ENCODE data around the gene MDFIC2. TPM values are rescaled to one million over a fixed set of nuclear protein-coding genes. Genes with fewer than 3 reads are reported as not detected.
"Not testable (repeated sequence)": the region's sequence is repeated elsewhere in the genome, so short reads cannot be mapped to it uniquely, and the experiment has no call there.

Gene MDFIC2
- total and polyA plus RNA-seq, 4 donors: not detected

DNA sequence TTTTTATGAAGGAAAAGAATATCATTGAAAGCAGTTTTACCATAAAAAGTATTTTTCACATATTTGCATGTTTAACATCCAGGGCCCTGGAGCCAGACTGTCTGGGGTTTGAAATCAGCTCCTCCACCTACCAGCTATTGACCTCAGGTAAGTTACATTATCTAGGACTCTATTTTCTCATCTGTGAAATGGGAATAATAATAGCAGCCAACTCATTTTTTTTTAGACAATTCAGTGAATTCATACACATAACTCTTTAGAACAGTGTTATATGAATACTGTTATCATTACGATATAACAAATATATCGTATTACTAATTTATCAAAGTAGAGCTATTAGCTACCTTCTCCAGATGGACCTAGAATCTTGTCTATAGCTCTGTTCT, 21.3 kb downstream of the MDFIC2 start:
- Histone ChIP-seq H3K27me3 (ENCODE audit: control insufficient read depth in 4 of 4, insufficient read depth in 4 of 4, low read length in 3 of 4) (no peaks in the 10 kb centered on the region), H3K4me1 (ENCODE audit: control insufficient read depth in 4 of 4, insufficient read depth in 4 of 4, low read length in 3 of 4) (no peaks in the 10 kb centered on the region), H3K9me3 (ENCODE audit: control insufficient read depth in 4 of 4, low read length in 3 of 4) (no peaks in the 10 kb centered on the region), H3K27ac (ENCODE audit: low read depth in 1 of 2, low read length in 2 of 2) (no peak overlapping the region), H3K4me3 (ENCODE audit: low read depth in 1 of 3, low read length in 3 of 3) (no peak overlapping the region), H3K9ac (ENCODE audit: low read depth in 1 of 2, low read length in 2 of 2) (no peak overlapping the region), H3K36me3 (ENCODE audit: control insufficient read depth in 4 of 4, insufficient read depth in 3 of 4, low read depth in 1 of 4, low read length in 3 of 4) (no peaks in the 10 kb centered on the region)
- no peak for DNase-seq (ENCODE audit: low spot score)
- no peak for TF ChIP-seq HNF4G (IDR thresholded peaks at IDR 0.05)
- TF ChIP-seq JUND (IDR thresholded peaks at IDR 0.05): no peak
- no peak for TF ChIP-seq NR2F2 (IDR thresholded peaks at IDR 0.05)
- TF ChIP-seq HNF4A (conservative IDR thresholded peaks at IDR 0.05): no peak
- TF ChIP-seq GABPA (IDR thresholded peaks at IDR 0.05 in 1 of 2, conservative IDR thresholded peaks at IDR 0.05 in 1 of 2): no peak
- no peak for TF ChIP-seq SP1 (IDR thresholded peaks at IDR 0.05)
- no peak for TF ChIP-seq FOXA1 (IDR thresholded peaks at IDR 0.05)
- TF ChIP-seq, protein P1, sequence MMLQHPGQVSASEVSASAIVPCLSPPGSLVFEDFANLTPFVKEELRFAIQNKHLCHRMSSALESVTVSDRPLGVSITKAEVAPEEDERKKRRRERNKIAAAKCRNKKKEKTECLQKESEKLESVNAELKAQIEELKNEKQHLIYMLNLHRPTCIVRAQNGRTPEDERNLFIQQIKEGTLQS (IDR thresholded peaks at IDR 0.05): no peak
- no peak for TF ChIP-seq EGR1 (IDR thresholded peaks at IDR 0.05; ENCODE audit: low read depth in 2 of 2)
- TF ChIP-seq RAD21 (IDR thresholded peaks at IDR 0.05): no peak
- no peak for TF ChIP-seq TAF1 (conservative IDR thresholded peaks at IDR 0.05)
- no peak for TF ChIP-seq FOXA2 (IDR thresholded peaks at IDR 0.05)
- WGBS: 97% methylated on average over 2 of the region's 2 CpGs

DNA sequence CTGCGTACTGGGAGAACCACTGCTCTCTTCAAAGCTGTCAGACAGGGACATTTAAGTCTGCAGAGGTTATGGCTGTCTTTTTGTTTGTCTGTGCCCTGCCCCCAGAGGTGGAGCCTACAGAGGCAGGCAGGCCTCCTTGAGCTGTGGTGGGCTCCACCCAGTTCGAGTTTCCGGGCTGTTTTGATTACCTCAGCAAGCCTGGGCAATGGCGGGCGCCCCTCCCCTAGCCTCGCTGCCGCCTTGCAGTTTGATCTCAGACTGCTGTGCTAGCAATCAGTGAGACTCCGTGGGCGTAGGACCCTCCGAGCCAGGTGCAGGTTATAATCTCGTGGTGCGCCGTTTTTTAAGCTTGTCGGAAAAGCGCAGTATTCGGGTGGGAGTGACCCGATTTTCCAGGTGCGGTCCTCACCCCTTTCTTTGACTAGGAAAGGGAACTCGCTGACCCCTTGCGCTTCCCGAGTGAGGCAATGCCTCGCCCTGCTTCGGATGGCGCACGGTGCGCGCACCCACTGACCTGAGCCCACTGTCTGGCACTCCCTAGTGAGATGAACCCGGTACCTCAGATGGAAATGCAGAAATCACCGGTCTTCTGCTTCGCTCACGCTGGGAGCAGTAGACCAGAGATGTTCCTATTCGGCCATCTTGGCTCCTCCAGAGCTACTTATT, 21.9 kb downstream of the MDFIC2 start:
- 90% methylated on average over 32 of the region's 32 CpGs for WGBS
- H3K27ac ChIP-seq (ENCODE audit: low read depth in 1 of 2, low read length in 2 of 2): not testable (repeated sequence)

GRCh38 chr3:70281663-70282062, 30.8 kb downstream of the MDFIC2 start:
- 78% methylated on average over 2 of the region's 2 CpGs for WGBS
- H3K36me3 ChIP-seq (ENCODE audit: control insufficient read depth in 4 of 4, insufficient read depth in 3 of 4, low read depth in 1 of 4, low read length in 3 of 4): peaks cover 0 to 2% (median 0%) of the 10 kb centered on the region in 4 donors
- H3K9ac ChIP-seq (ENCODE audit: low read depth in 1 of 2, low read length in 2 of 2): no peak overlapping the region
- no peaks in the 10 kb centered on the region for H3K4me1 ChIP-seq (ENCODE audit: control insufficient read depth in 4 of 4, insufficient read depth in 4 of 4, low read length in 3 of 4)
- no peak overlapping the region for H3K27ac ChIP-seq (ENCODE audit: low read depth in 1 of 2, low read length in 2 of 2)
- no peaks in the 10 kb centered on the region for H3K27me3 ChIP-seq (ENCODE audit: control insufficient read depth in 4 of 4, insufficient read depth in 4 of 4, low read length in 3 of 4)
- no peak for DNase-seq (ENCODE audit: low spot score)
- no peak overlapping the region for H3K4me3 ChIP-seq (ENCODE audit: low read depth in 1 of 3, low read length in 3 of 3)
- TF ChIP-seq, protein P1 (IDR thresholded peaks at IDR 0.05): no peak
- TF ChIP-seq FOXA2 (IDR thresholded peaks at IDR 0.05) (no peak), HNF4A (conservative IDR thresholded peaks at IDR 0.05) (no peak), GABPA (IDR thresholded peaks at IDR 0.05 in 1 of 2, conservative IDR thresholded peaks at IDR 0.05 in 1 of 2) (no peak), NR2F2 (IDR thresholded peaks at IDR 0.05) (no peak), HNF4G (IDR thresholded peaks at IDR 0.05) (no peak), TAF1 (conservative IDR thresholded peaks at IDR 0.05) (no peak), FOXA1 (IDR thresholded peaks at IDR 0.05) (no peak), RXRA (IDR thresholded peaks at IDR 0.05) (no peak), YY1 (IDR thresholded peaks at IDR 0.05) (no peak), SP1 (IDR thresholded peaks at IDR 0.05) (no peak), ZBTB33 (IDR thresholded peaks at IDR 0.05) (no peak)
- TF ChIP-seq, protein P2, sequence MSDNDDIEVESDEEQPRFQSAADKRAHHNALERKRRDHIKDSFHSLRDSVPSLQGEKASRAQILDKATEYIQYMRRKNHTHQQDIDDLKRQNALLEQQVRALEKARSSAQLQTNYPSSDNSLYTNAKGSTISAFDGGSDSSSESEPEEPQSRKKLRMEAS (IDR thresholded peaks at IDR 0.05): no peak
- TF ChIP-seq, protein P3, sequence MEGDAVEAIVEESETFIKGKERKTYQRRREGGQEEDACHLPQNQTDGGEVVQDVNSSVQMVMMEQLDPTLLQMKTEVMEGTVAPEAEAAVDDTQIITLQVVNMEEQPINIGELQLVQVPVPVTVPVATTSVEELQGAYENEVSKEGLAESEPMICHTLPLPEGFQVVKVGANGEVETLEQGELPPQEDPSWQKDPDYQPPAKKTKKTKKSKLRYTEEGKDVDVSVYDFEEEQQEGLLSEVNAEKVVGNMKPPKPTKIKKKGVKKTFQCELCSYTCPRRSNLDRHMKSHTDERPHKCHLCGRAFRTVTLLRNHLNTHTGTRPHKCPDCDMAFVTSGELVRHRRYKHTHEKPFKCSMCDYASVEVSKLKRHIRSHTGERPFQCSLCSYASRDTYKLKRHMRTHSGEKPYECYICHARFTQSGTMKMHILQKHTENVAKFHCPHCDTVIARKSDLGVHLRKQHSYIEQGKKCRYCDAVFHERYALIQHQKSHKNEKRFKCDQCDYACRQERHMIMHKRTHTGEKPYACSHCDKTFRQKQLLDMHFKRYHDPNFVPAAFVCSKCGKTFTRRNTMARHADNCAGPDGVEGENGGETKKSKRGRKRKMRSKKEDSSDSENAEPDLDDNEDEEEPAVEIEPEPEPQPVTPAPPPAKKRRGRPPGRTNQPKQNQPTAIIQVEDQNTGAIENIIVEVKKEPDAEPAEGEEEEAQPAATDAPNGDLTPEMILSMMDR (IDR thresholded peaks at IDR 0.05; ENCODE audit: low read depth, low read length, missing input control): no peak
- no peaks in the 10 kb centered on the region for H3K9me3 ChIP-seq (ENCODE audit: control insufficient read depth in 4 of 4, low read length in 3 of 4)

More for the DNA sequence above, 21.9 kb downstream of the MDFIC2 start:
- H3K9ac ChIP-seq (ENCODE audit: low read depth in 1 of 2, low read length in 2 of 2); H3K4me1 ChIP-seq (ENCODE audit: control insufficient read depth in 4 of 4, insufficient read depth in 4 of 4, low read length in 3 of 4); H3K27me3 ChIP-seq (ENCODE audit: control insufficient read depth in 4 of 4, insufficient read depth in 4 of 4, low read length in 3 of 4); H3K4me3 ChIP-seq (ENCODE audit: low read depth in 1 of 3, low read length in 3 of 3); H3K9me3 ChIP-seq (ENCODE audit: control insufficient read depth in 4 of 4, low read length in 3 of 4); H3K36me3 ChIP-seq (ENCODE audit: control insufficient read depth in 4 of 4, insufficient read depth in 3 of 4, low read depth in 1 of 4, low read length in 3 of 4); DNase-seq (ENCODE audit: low spot score): not testable (repeated sequence)
